Measurements from ENCODE around the gene MAP3K14.

The MAP3K14 gene

GRCh38 chr17:45223539-45224528 is 93.0 kb downstream of the MAP3K14 start:
- no peak for DNase-seq (ENCODE audit: low spot score)

GRCh38 chr17:45222996-45223538 is 93.8 kb downstream of the MAP3K14 start:
- no peak for DNase-seq (ENCODE audit: low spot score)

GRCh38 chr17:45222289-45222995 is 94.4 kb downstream of the MAP3K14 start:
- peak; percentile 43 for DNase-seq (ENCODE audit: low spot score)

- DNase-seq (ENCODE audit: low spot score): no peak
Observed at GRCh38 chr17:45222014-45222288, 94.9 kb downstream of the MAP3K14 start.

- no peak for DNase-seq (ENCODE audit: low spot score)
Observed at GRCh38 chr17:45221081-45222013, 95.5 kb downstream of the MAP3K14 start, which contains the start of gene FMNL1. Gene FMNL1 (plus strand): TSS chr17:45221885. CDS start chr17:45222125, 240 bp downstream.

GRCh38 chr17:45220079-45220478 is 96.7 kb downstream of the MAP3K14 start:
- no peak for DNase-seq (ENCODE audit: low spot score)

- DNase-seq (ENCODE audit: low spot score): peak; percentile 75
Observed at GRCh38 chr17:45218895-45219661, 97.7 kb downstream of the MAP3K14 start.

Measured in SW480 (cell line).